Fibroblast of lung (primary cell): ENCODE results near the gene CNPY4.

Source experiments
- CTCF ChIP-seq, 2 donors: IDR thresholded peaks in 1 of 2; conservative IDR thresholded peaks in 1 of 2; 1 replicate in 1 of 2; 2 replicates in 1 of 2; pipeline ENCODE4 v1.5.1; 2011 to 2012; ENCODE audit warnings: low read length in 2 of 2, control low read depth in 1 of 2, inconsistent platforms in 1 of 2, low read depth in 1 of 2, mild to moderate bottlenecking in 1 of 2
- EZH2 ChIP-seq: IDR thresholded peaks from 2 replicates; pipeline ENCODE4 v1.5.1; 2012; ENCODE audit warnings: low read length, control low read depth, mild to moderate bottlenecking; ENCODE audit errors: missing control alignments

- TF ChIP-seq CTCF (conservative IDR thresholded peaks at IDR 0.05 in 1 of 2, IDR thresholded peaks at IDR 0.05 in 1 of 2; ENCODE audit: low read depth in 1 of 2, low read length in 2 of 2), result peak in 1 of 2 donors; percentile 18
- no peak for TF ChIP-seq EZH2
Observed at GRCh38 chr7:100157334-100158228, 38.1 kb downstream of the CNPY4 start.
